ENCODE results near the gene COQ6.

DNA sequence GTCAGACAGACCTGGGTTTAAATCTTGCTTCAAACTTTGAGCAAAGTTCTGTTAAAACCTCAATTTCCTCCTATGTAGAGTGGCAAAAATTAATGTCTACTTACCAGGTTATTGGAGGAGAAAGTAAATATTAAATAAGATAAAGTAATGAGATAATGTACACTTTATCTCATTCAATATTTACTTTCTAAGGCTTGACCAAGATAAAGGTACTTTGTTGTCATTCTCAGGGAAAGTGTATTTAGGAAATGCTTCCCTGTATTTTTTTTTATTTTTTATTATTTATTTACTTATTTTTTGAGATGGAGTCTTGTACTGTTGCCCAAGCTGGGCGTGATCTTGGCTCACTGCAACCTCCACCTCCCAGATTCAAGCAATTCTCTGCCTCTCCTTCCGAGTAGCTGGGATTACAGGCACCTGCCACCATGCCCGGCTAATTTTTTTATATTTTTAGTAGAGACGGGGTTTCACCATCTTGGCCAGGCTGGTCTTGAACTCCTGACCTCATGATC lies 4.9 kb upstream of the COQ6 start:
- TF ChIP-seq, protein P1, sequence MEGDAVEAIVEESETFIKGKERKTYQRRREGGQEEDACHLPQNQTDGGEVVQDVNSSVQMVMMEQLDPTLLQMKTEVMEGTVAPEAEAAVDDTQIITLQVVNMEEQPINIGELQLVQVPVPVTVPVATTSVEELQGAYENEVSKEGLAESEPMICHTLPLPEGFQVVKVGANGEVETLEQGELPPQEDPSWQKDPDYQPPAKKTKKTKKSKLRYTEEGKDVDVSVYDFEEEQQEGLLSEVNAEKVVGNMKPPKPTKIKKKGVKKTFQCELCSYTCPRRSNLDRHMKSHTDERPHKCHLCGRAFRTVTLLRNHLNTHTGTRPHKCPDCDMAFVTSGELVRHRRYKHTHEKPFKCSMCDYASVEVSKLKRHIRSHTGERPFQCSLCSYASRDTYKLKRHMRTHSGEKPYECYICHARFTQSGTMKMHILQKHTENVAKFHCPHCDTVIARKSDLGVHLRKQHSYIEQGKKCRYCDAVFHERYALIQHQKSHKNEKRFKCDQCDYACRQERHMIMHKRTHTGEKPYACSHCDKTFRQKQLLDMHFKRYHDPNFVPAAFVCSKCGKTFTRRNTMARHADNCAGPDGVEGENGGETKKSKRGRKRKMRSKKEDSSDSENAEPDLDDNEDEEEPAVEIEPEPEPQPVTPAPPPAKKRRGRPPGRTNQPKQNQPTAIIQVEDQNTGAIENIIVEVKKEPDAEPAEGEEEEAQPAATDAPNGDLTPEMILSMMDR (conservative IDR thresholded peaks at IDR 0.05) = no peak
- no peak for TF ChIP-seq EZH2 (IDR thresholded peaks at IDR 0.05; ENCODE audit: low read depth)

Measured in PC-9 (cell line).